Measurements from ENCODE around the gene ATP2B1.
"Not testable (repeated sequence)": the region's sequence is repeated elsewhere in the genome, so short reads cannot be mapped to it uniquely, and the experiment has no call there.

DNA sequence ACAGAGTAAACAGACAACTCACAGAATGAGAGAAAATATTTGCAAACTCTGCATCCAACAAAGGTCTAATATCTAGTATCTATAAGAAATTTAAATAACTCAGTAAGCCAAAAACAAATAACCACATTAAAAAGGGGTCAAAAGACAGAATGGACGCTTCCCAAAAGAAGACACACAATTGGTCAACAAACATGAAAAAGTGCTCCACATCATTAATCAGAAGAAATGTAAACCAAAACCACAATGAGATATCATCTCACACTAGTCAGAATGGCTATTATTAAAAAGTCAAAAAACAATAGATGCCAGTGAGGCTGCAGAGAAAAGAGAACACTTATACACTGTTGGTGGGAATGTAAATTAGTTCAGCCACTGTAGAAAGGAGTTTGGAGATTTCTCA is 49.3 kb upstream of the ATP2B1 start:
- TF ChIP-seq CTCF, POLR2A (IDR thresholded peaks at IDR 0.05): not testable (repeated sequence)
